IMR-90 (cell line): ENCODE measurements around the gene GLIS1. TPM values are rescaled to one million over a fixed set of nuclear protein-coding genes. Genes with fewer than 3 reads are reported as not detected.

ENCODE experiments used
- ATAC-seq: fragments of 200-7000 bp; cut with Tn5 transposase; 2 replicates; pipeline ENCODE4 v1.9.1; 2020; ENCODE audit warnings: low read depth, mild to moderate bottlenecking, moderate library complexity
- BruUV-seq: library from RNA; stranded (reverse); fragments of 400-500 nt; replicated peaks from 2 replicates; lab custom pipeline; 2021; lab: Mats Ljungman, UMichigan
- CTCF ChIA-PET: fragments of 300-600 bp; formaldehyde crosslinking; extraction: SDS; loops from one replicate; lab custom pipeline; 2021; ENCODE audit warnings: antibody characterized with exemption; lab: Yijun Ruan, JAX
- POLR2A ChIA-PET: fragments of 300-600 bp; sonication (Branson Sonifier 250); formaldehyde crosslinking; loops from one replicate; lab custom pipeline; 2022; ENCODE audit warnings: antibody characterized with exemption; ENCODE audit not compliant: unreplicated experiment; lab: Charles Lee
- DNase-seq: peaks from one replicate; pipeline ENCODE4 v3.0.0; 2013
- H2AFZ ChIP-seq: replicated peaks from 2 replicates; pipeline ENCODE3; 2013; ENCODE audit warnings: low read length, mild to moderate bottlenecking; ENCODE audit not compliant: poor library complexity
- H2AK5ac ChIP-seq: 2 replicates; pipeline ENCODE4 v1.6.1; 2013; ENCODE audit warnings: low read depth, low read length, inconsistent platforms
- H2AK9ac ChIP-seq: replicated peaks from 2 replicates; pipeline ENCODE3; 2013; ENCODE audit warnings: mild to moderate bottlenecking, low read depth, low read length, moderate library complexity; ENCODE audit not compliant: poor library complexity
- H2BK120ac ChIP-seq: 2 replicates; pipeline ENCODE4 v1.6.1; 2013; ENCODE audit warnings: low read depth, low read length, inconsistent platforms
- H2BK15ac ChIP-seq: 3 replicates; pipeline ENCODE4 v1.6.1; 2013; ENCODE audit warnings: low read depth, low read length, inconsistent platforms
- H2BK20ac ChIP-seq: 2 replicates; pipeline ENCODE4 v1.6.1; 2013; ENCODE audit warnings: low read depth, mild to moderate bottlenecking, inconsistent platforms, low read length, moderate library complexity
- H2BK5ac ChIP-seq: 2 replicates; pipeline ENCODE4 v1.6.1; 2013; ENCODE audit warnings: mild to moderate bottlenecking, low read depth, low read length, inconsistent platforms; ENCODE audit not compliant: poor library complexity, severe bottlenecking
- H3K14ac ChIP-seq: replicated peaks from 2 replicates; pipeline ENCODE4 v1.6.1; 2013; ENCODE audit warnings: low read depth, low read length, inconsistent platforms
- H3K18ac ChIP-seq: 2 replicates; pipeline ENCODE4 v1.6.1; 2013; ENCODE audit warnings: low read depth, low read length, control low read depth
- H3K23ac ChIP-seq: 2 replicates; pipeline ENCODE4 v1.6.1; 2013; ENCODE audit warnings: low read depth, low read length, inconsistent platforms
- H3K27ac ChIP-seq: 2 replicates; pipeline ENCODE4 v1.5.1; 2013; ENCODE audit warnings: mild to moderate bottlenecking, control low read depth, low read length; ENCODE audit not compliant: insufficient read depth
- H3K27me3 ChIP-seq: 2 replicates; pipeline ENCODE4 v1.6.1; 2013; ENCODE audit warnings: low read length; ENCODE audit not compliant: control insufficient read depth, insufficient read depth
- H3K36me3 ChIP-seq: 2 replicates; pipeline ENCODE4 v1.6.1; 2013; ENCODE audit warnings: low read length, mixed read lengths; ENCODE audit not compliant: control insufficient read depth, insufficient read depth
- H3K4ac ChIP-seq: 2 replicates; pipeline ENCODE4 v1.6.1; 2013; ENCODE audit warnings: low read depth, low read length, inconsistent platforms
- H3K4me1 ChIP-seq: 2 replicates; pipeline ENCODE4 v1.6.1; 2013; ENCODE audit warnings: low read length, mixed read lengths; ENCODE audit not compliant: control insufficient read depth, insufficient read depth
- H3K4me2 ChIP-seq: 2 replicates; pipeline ENCODE4 v1.6.1; 2013; ENCODE audit warnings: low read depth, mild to moderate bottlenecking, control low read depth, low read length, moderate library complexity
- H3K4me3 ChIP-seq: 2 replicates; pipeline ENCODE4 v1.5.1; 2013; ENCODE audit warnings: low read depth, mild to moderate bottlenecking, control low read depth, low read length, moderate library complexity; ENCODE audit not compliant: insufficient read depth
- H3K56ac ChIP-seq: 2 replicates; pipeline ENCODE4 v1.6.1; 2013; ENCODE audit warnings: low read length, inconsistent platforms; ENCODE audit not compliant: insufficient read depth; ENCODE audit errors: extremely low read depth
- H3K79me1 ChIP-seq, 2 experiments: 2 replicates each; pipeline ENCODE4 v1.6.1; 2013; ENCODE audit warnings: low read length in 2 of 2, inconsistent platforms in 1 of 2, low read depth in 1 of 2
- H3K9ac ChIP-seq: 2 replicates; pipeline ENCODE4 v1.6.1; 2013; ENCODE audit warnings: low read depth, low read length, control low read depth
- H3K9me1 ChIP-seq: 2 replicates; pipeline ENCODE4 v1.6.1; 2013; ENCODE audit warnings: low read length, inconsistent platforms; ENCODE audit not compliant: insufficient read depth
- H3K9me3 ChIP-seq: 2 replicates; pipeline ENCODE4 v1.6.1; 2013; ENCODE audit warnings: low read length; ENCODE audit not compliant: control insufficient read depth, insufficient read depth
- H4K20me1 ChIP-seq: 2 replicates; pipeline ENCODE4 v1.6.1; 2013; ENCODE audit warnings: low read length, inconsistent platforms; ENCODE audit not compliant: insufficient read depth
- H4K5ac ChIP-seq: 2 replicates; pipeline ENCODE4 v1.6.1; 2013; ENCODE audit warnings: mild to moderate bottlenecking, low read depth, low read length, control low read depth
- H4K8ac ChIP-seq, 2 experiments: 2 replicates each; pipeline ENCODE4 v1.6.1; 2013; ENCODE audit warnings: low read depth in 2 of 2, low read length in 2 of 2, control low read depth in 1 of 2, inconsistent platforms in 1 of 2
- H4K91ac ChIP-seq: 2 replicates; pipeline ENCODE4 v1.6.1; 2013; ENCODE audit warnings: low read depth, low read length, inconsistent platforms; ENCODE audit not compliant: insufficient read depth
- CHD1 ChIP-seq: IDR thresholded peaks from 2 replicates; pipeline ENCODE4 v1.6.1; 2012; ENCODE audit warnings: low read depth, low read length, improper control_type of control experiment
- POLR2A ChIP-seq: IDR thresholded peaks from 2 replicates; pipeline ENCODE4 v1.6.1; 2012; ENCODE audit warnings: mild to moderate bottlenecking, low read depth, low read length
- RAD21 ChIP-seq: IDR thresholded peaks from 2 replicates; pipeline ENCODE4 v1.6.1; 2012; ENCODE audit warnings: low read length, improper control_type of control experiment
- RCOR1 ChIP-seq: IDR thresholded peaks from 2 replicates; pipeline ENCODE4 v1.6.1; 2012; ENCODE audit warnings: mild to moderate bottlenecking, low read length, improper control_type of control experiment; ENCODE audit not compliant: insufficient replicate concordance
- RFX5 ChIP-seq: IDR thresholded peaks from 2 replicates; pipeline ENCODE4 v1.8.0; 2012; ENCODE audit warnings: low read depth, mild to moderate bottlenecking, low read length, moderate library complexity
- WGBS, 2 experiments: methylation state at CpG; one replicate each; pipeline versions ENCODE4 v1.1.5 to v1.1.7; 2013; ENCODE audit warnings: missing lambda C conversion rate in 2 of 2; ENCODE audit not compliant: insufficient read length in 1 of 2; ENCODE audit errors: extremely low coverage in 2 of 2; 5-methylcytosine and 5-hydroxymethylcytosine counted together
- dilution Hi-C: fragments of 300-500 bp; cut with HindIII; formaldehyde crosslinking; loops from one replicate; pipeline ENCODE4 v1.14.3; 2018; ENCODE audit warnings: low sequenced_read_pairs; ENCODE audit not compliant: unreplicated experiment
- in situ Hi-C: fragments of 300-500 bp; cut with MboI; formaldehyde crosslinking; loops from 3 replicates; pipeline ENCODE4 v1.14.3; 2019; ENCODE audit warnings: low sequenced_read_pairs, inconsistent platforms, mixed read lengths
- intact Hi-C: fragments of 100-400 bp; cut with micrococcal nuclease; formaldehyde crosslinking; loops from 2 replicates; pipeline ENCODE4 v1.10.0; 2022
- polyA plus RNA-seq, 3 experiments: library from polyadenylated mRNA; depleted of rRNA; stranded (reverse); fragments of >200 nt; gene quantifications; 2 replicates each; pipeline ENCODE4 v1.2.3, GENCODE V29; 2012; ENCODE audit warnings: low replicate concordance in 1 of 3
- total RNA-seq: library from RNA; depleted of rRNA; stranded (reverse); fragments of >200 nt; gene quantifications from 2 replicates; pipeline ENCODE4 v1.2.3, GENCODE V29; 2012
- TF ChIP-seq, protein P1 (sequence below): fragments of 150-350 bp; IDR thresholded peaks from 2 replicates; pipeline ENCODE4 v1.6.1; 2017; ENCODE audit warnings: mild to moderate bottlenecking, antibody characterized with exemption, low read length, low read depth
- TF ChIP-seq, protein P2 (sequence below): conservative IDR thresholded peaks from 2 replicates; pipeline ENCODE4 v1.5.1; 2012; ENCODE audit warnings: mild to moderate bottlenecking, low read depth, low read length, improper control_type of control experiment
- TF ChIP-seq, protein P3 (sequence below): fragments of 150-350 bp; IDR thresholded peaks from 2 replicates; pipeline ENCODE4 v1.6.1; 2016; ENCODE audit warnings: low read depth, mild to moderate bottlenecking, low read length, moderate library complexity, borderline replicate concordance

The GLIS1 gene
- total and polyA plus RNA-seq, 2 of the 4 experiments (the other 2 are of a cell fraction) = 0.18 to 2.3 TPM

DNA sequence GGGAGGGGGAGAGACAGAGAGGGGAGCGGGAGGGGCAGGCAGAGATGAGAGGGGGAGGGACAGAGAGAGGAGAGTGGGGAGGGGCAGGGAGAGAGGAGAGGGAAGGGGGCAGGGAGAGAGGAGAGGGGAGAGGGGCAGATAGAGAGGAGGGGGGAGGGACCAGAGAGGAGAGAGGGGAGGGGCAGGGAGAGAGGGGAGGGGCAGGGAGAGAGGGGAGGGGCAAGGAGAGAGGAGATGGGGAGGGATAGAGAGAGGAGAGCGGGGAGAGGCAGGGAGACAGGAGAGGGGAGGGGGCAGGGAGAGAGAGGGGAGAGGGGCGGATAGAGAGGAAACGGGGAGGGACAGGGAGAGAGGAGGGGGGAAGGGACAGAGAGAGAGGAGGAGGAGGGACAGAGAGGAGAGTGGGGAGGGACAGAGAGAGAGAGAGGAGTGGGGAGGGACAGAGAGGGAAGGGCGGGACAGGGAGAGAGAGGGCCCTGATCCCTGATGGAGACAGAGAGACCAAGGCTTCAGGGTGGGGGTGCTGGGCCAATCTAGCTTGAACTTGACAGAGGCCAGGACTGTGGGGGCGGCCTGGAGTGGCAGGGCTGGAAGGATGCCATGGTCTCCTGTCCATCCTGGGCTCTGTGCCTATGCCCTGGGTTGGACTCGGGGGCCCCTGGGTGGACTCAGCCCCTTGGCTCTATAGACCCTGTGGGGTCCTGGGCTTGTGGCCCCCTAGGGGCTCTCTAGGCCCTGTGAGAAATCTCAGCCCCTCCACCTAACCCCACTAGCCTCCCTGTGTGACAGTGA lies 236.1 kb downstream of the GLIS1 start:
- Histone ChIP-seq H3K9ac (no peak overlapping the region), H4K5ac (no peak overlapping the region), H3K4me1 (peaks cover 4% of the 10 kb centered on the region; the same call in 1 of the 2 replicates), H4K20me1 (no peaks in the 10 kb centered on the region), H3K36me3 (no peaks in the 10 kb centered on the region), H3K4me3 (no peak overlapping the region), H4K8ac (no peak overlapping the region), H2AK5ac (no peak overlapping the region), H3K23ac (no peak overlapping the region), H3K79me1 (no peaks in the 10 kb centered on the region), H4K91ac (no peak overlapping the region), H3K14ac (no peak overlapping the region), H2BK20ac (no peak overlapping the region), H2AFZ (no peak overlapping the region), H3K9me1 (no peaks in the 10 kb centered on the region), H3K18ac (no peak overlapping the region), H2BK15ac (no peak overlapping the region), H3K9me3 (no peaks in the 10 kb centered on the region), H2BK5ac (no peak overlapping the region), H2AK9ac (no peak overlapping the region), H3K27me3 (peaks cover 29% of the 10 kb centered on the region), H3K56ac (no peak overlapping the region), H3K27ac (no peak overlapping the region), H2BK120ac (no peak overlapping the region), H3K4ac (no peak overlapping the region), H3K4me2 (no peak overlapping the region)
- ATAC-seq (no peak), DNase-seq (no peak)
- dilution Hi-C loops (no loop called here), in situ Hi-C loops (no loop called here), intact Hi-C loops (no loop called here)
- TF ChIP-seq, protein P1, sequence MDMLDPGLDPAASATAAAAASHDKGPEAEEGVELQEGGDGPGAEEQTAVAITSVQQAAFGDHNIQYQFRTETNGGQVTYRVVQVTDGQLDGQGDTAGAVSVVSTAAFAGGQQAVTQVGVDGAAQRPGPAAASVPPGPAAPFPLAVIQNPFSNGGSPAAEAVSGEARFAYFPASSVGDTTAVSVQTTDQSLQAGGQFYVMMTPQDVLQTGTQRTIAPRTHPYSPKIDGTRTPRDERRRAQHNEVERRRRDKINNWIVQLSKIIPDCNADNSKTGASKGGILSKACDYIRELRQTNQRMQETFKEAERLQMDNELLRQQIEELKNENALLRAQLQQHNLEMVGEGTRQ = no peak
- TF ChIP-seq, protein P2, sequence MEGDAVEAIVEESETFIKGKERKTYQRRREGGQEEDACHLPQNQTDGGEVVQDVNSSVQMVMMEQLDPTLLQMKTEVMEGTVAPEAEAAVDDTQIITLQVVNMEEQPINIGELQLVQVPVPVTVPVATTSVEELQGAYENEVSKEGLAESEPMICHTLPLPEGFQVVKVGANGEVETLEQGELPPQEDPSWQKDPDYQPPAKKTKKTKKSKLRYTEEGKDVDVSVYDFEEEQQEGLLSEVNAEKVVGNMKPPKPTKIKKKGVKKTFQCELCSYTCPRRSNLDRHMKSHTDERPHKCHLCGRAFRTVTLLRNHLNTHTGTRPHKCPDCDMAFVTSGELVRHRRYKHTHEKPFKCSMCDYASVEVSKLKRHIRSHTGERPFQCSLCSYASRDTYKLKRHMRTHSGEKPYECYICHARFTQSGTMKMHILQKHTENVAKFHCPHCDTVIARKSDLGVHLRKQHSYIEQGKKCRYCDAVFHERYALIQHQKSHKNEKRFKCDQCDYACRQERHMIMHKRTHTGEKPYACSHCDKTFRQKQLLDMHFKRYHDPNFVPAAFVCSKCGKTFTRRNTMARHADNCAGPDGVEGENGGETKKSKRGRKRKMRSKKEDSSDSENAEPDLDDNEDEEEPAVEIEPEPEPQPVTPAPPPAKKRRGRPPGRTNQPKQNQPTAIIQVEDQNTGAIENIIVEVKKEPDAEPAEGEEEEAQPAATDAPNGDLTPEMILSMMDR = no peak
- TF ChIP-seq RAD21 (no peak), RFX5 (no peak), CHD1 (no peak), RCOR1 (no peak), POLR2A (no peak)
- TF ChIP-seq, protein P3, sequence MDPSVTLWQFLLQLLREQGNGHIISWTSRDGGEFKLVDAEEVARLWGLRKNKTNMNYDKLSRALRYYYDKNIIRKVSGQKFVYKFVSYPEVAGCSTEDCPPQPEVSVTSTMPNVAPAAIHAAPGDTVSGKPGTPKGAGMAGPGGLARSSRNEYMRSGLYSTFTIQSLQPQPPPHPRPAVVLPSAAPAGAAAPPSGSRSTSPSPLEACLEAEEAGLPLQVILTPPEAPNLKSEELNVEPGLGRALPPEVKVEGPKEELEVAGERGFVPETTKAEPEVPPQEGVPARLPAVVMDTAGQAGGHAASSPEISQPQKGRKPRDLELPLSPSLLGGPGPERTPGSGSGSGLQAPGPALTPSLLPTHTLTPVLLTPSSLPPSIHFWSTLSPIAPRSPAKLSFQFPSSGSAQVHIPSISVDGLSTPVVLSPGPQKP = no peak
- no TSS peak for BruUV-seq
- CTCF ChIA-PET = no interaction called here
- POLR2A ChIA-PET = no interaction called here
- 70% methylated on average over 3 of the region's 7 CpGs; no CpG with 5 or more reads in 1 of the 2 experiments for WGBS, 2 experiments
